ENCODE results near the gene RAB1B. TPM values are rescaled to one million over a fixed set of nuclear protein-coding genes. Genes with fewer than 3 reads are reported as not detected.

Gene RAB1B
- total RNA-seq (100 to 1,000 TPM; 114 to 129 (median 125) TPM), polyA plus RNA-seq (170 TPM)
- long read RNA-seq, donor 1, transcript RAB1B-201 (6 exons, 2,007 nt): major isoform, 114 of 144 reads
- long read RNA-seq, donor 1, partial matches to known transcripts: 26 of 144 reads
- long read RNA-seq, donor 1, other reads (novel, unspliced or antisense): 4 of 144 reads
- long read RNA-seq, donor 2, transcript RAB1B-201 (6 exons, 2,007 nt): major isoform, 72 of 82 reads
- long read RNA-seq, donor 2, partial matches to known transcripts: 0 of 82 reads
- long read RNA-seq, donor 2, other reads (novel, unspliced or antisense): 7 of 82 reads
- long read RNA-seq, donor 3, transcript RAB1B-201 (6 exons, 2,007 nt): major isoform, 209 of 245 reads
- long read RNA-seq, donor 3, partial matches to known transcripts: 23 of 245 reads
- long read RNA-seq, donor 3, other reads (novel, unspliced or antisense): 11 of 245 reads
- long read RNA-seq, donor 4, transcript RAB1B-201 (6 exons, 2,007 nt): major isoform, 92 of 99 reads
- long read RNA-seq, donor 4, partial matches to known transcripts: 4 of 99 reads
- long read RNA-seq, donor 4, other reads (novel, unspliced or antisense): 1 of 99 reads

GRCh38 chr11:66268244-66268951, at the start of gene RAB1B:
TSS of gene RAB1B (plus strand) at chr11:66268639. CDS start at chr11:66268680, 41 bp downstream.
- H3K9me3 ChIP-seq (ENCODE audit: control insufficient read depth, low read length): no peaks in the 10 kb centered on the region
- peak within 1 kb of the TSS; percentile 98 for H3K27ac ChIP-seq (ENCODE audit: low read length)
- H3K27me3 ChIP-seq (ENCODE audit: control insufficient read depth, insufficient read depth): no peaks in the 10 kb centered on the region
- H3K4me1 ChIP-seq (ENCODE audit: control insufficient read depth, insufficient read depth, low read length): peaks cover 6% of the 10 kb centered on the region
- H3K4me3 ChIP-seq (ENCODE audit: low read length): peak within 1 kb of the TSS; percentile 96
- DNase-seq (peak; percentile 100), ATAC-seq (peak; percentile 93 to 94)
- WGBS: under 1% methylated on average over 64 of the region's 64 CpGs
- intact Hi-C loops (cut with DNase I): no loop called here

DNA sequence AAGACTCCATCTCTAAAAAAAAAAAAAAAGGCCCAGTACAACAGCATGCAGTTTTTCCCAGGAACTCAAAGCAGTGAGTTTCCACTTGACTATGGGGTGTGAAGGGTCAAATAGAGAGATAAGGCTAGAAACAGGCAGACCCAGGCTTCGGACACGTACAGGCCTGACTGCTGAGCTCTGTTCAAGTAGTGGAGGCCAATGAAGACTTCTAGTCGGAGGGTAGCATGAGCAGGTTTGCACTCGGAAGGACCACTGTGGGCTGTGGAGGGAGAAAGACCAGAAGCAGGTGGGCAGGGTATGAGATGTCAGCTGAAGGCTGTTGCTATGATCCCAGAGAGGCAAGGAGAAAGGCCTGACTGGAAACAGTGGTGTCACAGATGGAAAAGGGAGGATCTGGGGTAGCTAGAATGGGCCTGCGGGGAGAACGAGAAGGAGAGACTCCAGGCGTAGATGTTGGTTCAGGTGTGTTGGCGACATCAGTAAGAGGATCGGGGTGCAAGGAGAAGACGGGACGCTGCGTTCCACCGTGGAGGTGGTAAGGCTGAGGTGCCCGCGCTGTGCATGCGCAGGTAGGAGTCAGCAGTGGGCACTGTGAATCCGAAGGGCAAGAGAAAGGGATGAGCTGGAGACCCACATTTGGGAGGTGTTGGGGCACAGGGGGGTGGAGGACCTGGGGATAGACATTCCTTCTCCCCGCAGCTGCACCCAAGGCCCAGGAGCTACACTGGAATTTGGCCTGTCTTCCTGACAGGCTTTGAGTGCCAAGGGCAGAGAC, 49.4 kb upstream of the RAB1B start:
- 91% methylated on average over 18 of the region's 18 CpGs for WGBS
- DNase-seq (no peak), ATAC-seq (no peak)
- intact Hi-C loops (cut with DNase I): no loop called here
- Histone ChIP-seq H3K4me1 (ENCODE audit: control insufficient read depth, insufficient read depth, low read length) (no peaks in the 10 kb centered on the region), H3K27ac (ENCODE audit: low read length) (no peak overlapping the region), H3K4me3 (ENCODE audit: low read length) (no peak overlapping the region), H3K27me3 (ENCODE audit: control insufficient read depth, insufficient read depth) (no peaks in the 10 kb centered on the region), H3K9me3 (ENCODE audit: control insufficient read depth, low read length) (no peaks in the 10 kb centered on the region)

GRCh38 chr11:66219846-66220565, 48.4 kb upstream of the RAB1B start:
- ATAC-seq: no peak
- Histone ChIP-seq H3K4me3 (ENCODE audit: low read length) (no peak overlapping the region), H3K27me3 (ENCODE audit: control insufficient read depth, insufficient read depth) (no peaks in the 10 kb centered on the region), H3K4me1 (ENCODE audit: control insufficient read depth, insufficient read depth, low read length) (no peaks in the 10 kb centered on the region), H3K9me3 (ENCODE audit: control insufficient read depth, low read length) (no peaks in the 10 kb centered on the region), H3K27ac (ENCODE audit: low read length) (no peak overlapping the region)
- DNase-seq: no peak
- intact Hi-C loops (cut with DNase I): no loop called here
- 86% methylated on average over 19 of the region's 19 CpGs for WGBS

DNA sequence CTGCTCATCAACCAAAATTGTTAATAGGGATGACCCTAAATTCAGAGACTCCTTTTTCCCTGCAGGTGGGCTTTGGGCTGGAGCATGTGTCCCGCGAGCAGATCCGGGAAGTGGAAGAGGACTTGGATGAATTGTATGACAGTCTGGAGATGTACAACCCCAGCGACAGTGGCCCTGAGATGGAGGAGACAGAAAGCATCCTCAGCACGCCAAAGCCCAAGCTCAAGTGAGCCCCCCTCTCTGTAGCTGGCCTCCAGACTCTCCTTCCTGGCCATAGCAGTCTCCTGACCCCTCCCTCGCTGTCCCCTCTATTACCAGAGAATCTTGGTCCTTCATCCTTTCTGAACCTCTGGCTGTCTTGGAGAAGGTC, 47.9 kb upstream of the RAB1B start:
- H3K27me3 ChIP-seq (ENCODE audit: control insufficient read depth, insufficient read depth): no peaks in the 10 kb centered on the region
- no peaks in the 10 kb centered on the region for H3K9me3 ChIP-seq (ENCODE audit: control insufficient read depth, low read length)
- H3K27ac ChIP-seq (ENCODE audit: low read length): no peak overlapping the region
- ATAC-seq (no peak), DNase-seq (no peak)
- intact Hi-C loops (cut with DNase I): no loop called here
- no peaks in the 10 kb centered on the region for H3K4me1 ChIP-seq (ENCODE audit: control insufficient read depth, insufficient read depth, low read length)
- 93% methylated on average over 6 of the region's 6 CpGs for WGBS
- H3K4me3 ChIP-seq (ENCODE audit: low read length): no peak overlapping the region

DNA sequence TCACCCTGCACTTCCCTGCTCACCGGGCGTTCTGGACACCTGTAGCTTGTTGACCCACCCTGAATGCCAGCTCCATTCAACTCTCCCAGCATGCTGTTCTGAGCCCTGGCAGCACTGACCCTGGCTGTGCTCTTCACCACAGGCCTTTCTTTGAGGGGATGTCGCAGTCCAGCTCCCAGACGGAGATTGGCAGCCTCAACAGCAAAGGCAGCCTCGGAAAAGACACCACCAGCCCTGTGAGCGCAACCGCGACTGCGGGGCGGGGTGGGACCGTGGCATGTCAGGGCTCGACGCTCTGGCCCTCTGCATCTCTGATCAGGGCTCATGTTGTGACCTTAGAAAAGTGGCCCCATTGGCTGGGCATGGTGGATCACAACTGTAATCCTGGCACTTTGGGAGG, 47.4 kb upstream of the RAB1B start:
- no peak for DNase-seq
- Histone ChIP-seq H3K27ac (ENCODE audit: low read length) (no peak overlapping the region), H3K4me3 (ENCODE audit: low read length) (no peak overlapping the region), H3K4me1 (ENCODE audit: control insufficient read depth, insufficient read depth, low read length) (no peaks in the 10 kb centered on the region), H3K9me3 (ENCODE audit: control insufficient read depth, low read length) (no peaks in the 10 kb centered on the region), H3K27me3 (ENCODE audit: control insufficient read depth, insufficient read depth) (no peaks in the 10 kb centered on the region)
- intact Hi-C loops (cut with DNase I): no loop called here
- WGBS: 90% methylated on average over 13 of the region's 13 CpGs
- ATAC-seq: no peak

DNA sequence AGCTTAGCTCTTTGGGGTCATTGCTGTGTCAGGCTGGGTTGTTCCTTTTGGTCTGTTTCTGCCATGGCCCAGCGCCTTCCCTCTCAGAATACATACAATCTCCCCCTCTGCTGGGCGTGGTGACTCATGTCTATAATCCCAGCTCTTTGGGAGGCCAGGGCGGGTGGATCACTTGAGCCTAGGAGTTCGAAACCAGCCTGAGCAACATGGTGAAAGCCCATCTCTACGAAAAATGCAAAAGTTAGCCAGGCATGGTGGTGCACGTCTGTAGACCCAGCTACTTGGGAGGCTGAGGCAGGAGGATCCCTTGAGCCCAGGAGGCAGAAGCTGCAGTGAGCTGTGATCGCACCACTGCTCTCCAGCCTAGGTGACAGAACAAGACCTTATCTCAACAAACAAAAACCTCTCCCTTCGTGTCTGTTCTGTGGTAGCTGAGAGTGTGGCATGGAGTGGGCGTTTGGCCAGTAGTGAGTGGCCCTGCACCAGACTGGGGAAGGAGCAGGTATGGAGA, 46.7 kb upstream of the RAB1B start:
- 78% methylated on average over 9 of the region's 9 CpGs for WGBS
- Histone ChIP-seq H3K27ac (ENCODE audit: low read length) (no peak overlapping the region), H3K27me3 (ENCODE audit: control insufficient read depth, insufficient read depth) (no peaks in the 10 kb centered on the region), H3K4me1 (ENCODE audit: control insufficient read depth, insufficient read depth, low read length) (no peaks in the 10 kb centered on the region), H3K4me3 (ENCODE audit: low read length) (no peak overlapping the region), H3K9me3 (ENCODE audit: control insufficient read depth, low read length) (no peaks in the 10 kb centered on the region)
- intact Hi-C loops (cut with DNase I): loop anchor here in 1 of 4 donors (2.0 kb wide), 1 partner anchor 61 kb away; no protein-coding TSS in a partner anchor
- DNase-seq: peak in 1 of 3 donors; percentile 29
- peak in 1 of 2 donors; percentile 6 for ATAC-seq

DNA sequence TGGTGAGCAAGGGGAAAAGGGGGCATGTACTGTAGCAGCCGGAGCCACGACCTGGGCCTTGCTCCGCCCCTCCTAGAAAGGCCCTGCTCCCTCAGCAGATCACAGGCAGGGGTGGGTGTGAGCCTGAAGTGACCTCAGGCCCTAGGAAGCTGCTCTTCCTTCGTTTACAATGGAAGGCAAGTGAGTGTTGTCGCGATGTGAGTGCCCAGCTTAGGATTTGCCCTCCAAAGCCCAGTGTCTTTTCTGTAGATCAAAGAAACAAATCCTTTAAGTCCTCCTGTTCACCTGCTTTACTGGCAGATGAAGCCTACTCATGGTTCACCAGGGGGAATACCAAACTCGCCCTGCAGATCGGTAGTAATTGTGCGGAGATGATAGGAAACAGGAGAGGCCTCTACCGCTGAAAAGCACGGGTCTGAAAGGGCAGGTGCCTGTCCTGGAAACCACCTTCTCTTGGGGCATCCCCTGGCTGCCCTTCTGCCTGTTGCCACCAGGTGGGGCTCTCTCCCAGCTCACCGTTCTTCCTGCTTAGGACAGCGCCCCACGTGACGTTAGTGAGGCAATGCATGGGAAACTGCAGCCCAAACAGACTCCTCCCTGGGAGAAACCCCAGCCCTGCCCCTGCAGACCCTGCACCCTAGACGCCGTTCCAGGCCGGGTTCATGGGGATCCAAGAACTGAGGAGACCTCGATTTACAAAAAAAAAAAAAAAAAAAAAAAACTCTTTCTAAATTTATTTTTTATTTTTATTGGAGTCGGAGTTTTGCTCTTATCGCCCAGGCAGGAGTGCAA, 45.9 kb upstream of the RAB1B start:
- no peaks in the 10 kb centered on the region for H3K27me3 ChIP-seq (ENCODE audit: control insufficient read depth, insufficient read depth)
- no peaks in the 10 kb centered on the region for H3K9me3 ChIP-seq (ENCODE audit: control insufficient read depth, low read length)
- intact Hi-C loops (cut with DNase I): loop anchor here in 1 of 4 donors (2.0 kb wide), 1 partner anchor 60 kb away; no protein-coding TSS in a partner anchor
- peak; percentile 84 to 88 for ATAC-seq
- no peak overlapping the region for H3K27ac ChIP-seq (ENCODE audit: low read length)
- no peak overlapping the region for H3K4me3 ChIP-seq (ENCODE audit: low read length)
- no peaks in the 10 kb centered on the region for H3K4me1 ChIP-seq (ENCODE audit: control insufficient read depth, insufficient read depth, low read length)
- WGBS: 23% methylated on average over 21 of the region's 21 CpGs
- peak; percentile 88 to 95 (median 93) for DNase-seq

DNA sequence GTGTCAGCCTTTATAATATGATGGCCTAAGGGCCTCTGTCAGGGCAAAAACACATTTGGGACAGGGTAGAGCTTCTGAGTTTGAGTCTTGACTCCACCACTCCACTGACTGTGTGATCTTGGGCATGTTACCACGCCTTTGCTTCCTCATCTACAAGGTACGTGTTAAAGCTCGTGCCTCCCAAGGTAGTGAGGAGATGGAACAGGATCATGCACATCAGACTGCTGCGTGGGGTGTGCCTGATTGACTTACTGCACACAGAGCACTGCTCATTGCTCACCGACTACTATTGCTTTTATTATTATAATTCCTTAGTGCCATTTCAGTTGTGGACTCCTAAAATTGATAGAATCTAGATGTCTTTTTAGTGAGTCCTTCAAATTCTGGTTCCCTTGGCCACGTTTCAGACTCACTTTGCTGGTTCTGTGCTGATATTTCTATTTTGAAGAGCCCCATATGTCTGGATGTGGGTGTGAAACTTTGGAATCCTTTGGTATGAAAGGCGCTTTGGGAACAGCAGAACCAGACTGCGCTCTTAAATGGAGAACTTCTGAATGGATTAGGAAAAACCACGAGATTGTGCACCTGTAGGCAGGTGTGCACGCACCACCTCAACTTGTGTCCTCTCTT, 44.1 kb upstream of the RAB1B start:
- intact Hi-C loops (cut with DNase I): no loop called here
- no peak for DNase-seq
- ATAC-seq: no peak
- 89% methylated on average over 10 of the region's 10 CpGs for WGBS
- H3K9me3 ChIP-seq (ENCODE audit: control insufficient read depth, low read length): no peaks in the 10 kb centered on the region
- H3K27me3 ChIP-seq (ENCODE audit: control insufficient read depth, insufficient read depth): no peaks in the 10 kb centered on the region
- H3K27ac ChIP-seq (ENCODE audit: low read length): no peak overlapping the region
- no peaks in the 10 kb centered on the region for H3K4me1 ChIP-seq (ENCODE audit: control insufficient read depth, insufficient read depth, low read length)
- no peak overlapping the region for H3K4me3 ChIP-seq (ENCODE audit: low read length)

GRCh38 chr11:66225066-66225465, 43.4 kb upstream of the RAB1B start:
- DNase-seq (no peak), ATAC-seq (no peak)
- 67% methylated on average over 2 of the region's 2 CpGs for whole genome bisulfite sequencing
- Histone ChIP-seq H3K4me3 (ENCODE audit: low read length) (no peak overlapping the region), H3K4me1 (ENCODE audit: control insufficient read depth, insufficient read depth, low read length) (no peaks in the 10 kb centered on the region), H3K27ac (ENCODE audit: low read length) (no peak overlapping the region), H3K27me3 (ENCODE audit: control insufficient read depth, insufficient read depth) (no peaks in the 10 kb centered on the region), H3K9me3 (ENCODE audit: control insufficient read depth, low read length) (no peaks in the 10 kb centered on the region)
- intact Hi-C loops (cut with DNase I): no loop called here

Data from right cardiac atrium (tissue), 5 donors.